Astrocyte of the cerebellum (primary cell): ENCODE measurements around the gene BRD1.

Source experiments
- DNase-seq: peaks from one replicate; pipeline ENCODE4 v3.0.0-alpha.2; 2011; ENCODE audit warnings: low read depth
- H3K4me3 ChIP-seq: 2 replicates; pipeline ENCODE4 v1.5.1; 2011; ENCODE audit warnings: mild to moderate bottlenecking, low read depth, low read length, moderate library complexity
- in situ Hi-C: cut with HindIII; loops from 2 replicates; pipeline ENCODE4 v1.10.0; 2017; ENCODE audit warnings: low sequenced_read_pairs
- TF ChIP-seq, protein P1 (sequence below): IDR thresholded peaks from 2 replicates; pipeline ENCODE4 v1.5.1; 2012; ENCODE audit warnings: low read length, low read depth, moderate library complexity, mild to moderate bottlenecking; ENCODE audit errors: missing control alignments

The BRD1 gene

DNA sequence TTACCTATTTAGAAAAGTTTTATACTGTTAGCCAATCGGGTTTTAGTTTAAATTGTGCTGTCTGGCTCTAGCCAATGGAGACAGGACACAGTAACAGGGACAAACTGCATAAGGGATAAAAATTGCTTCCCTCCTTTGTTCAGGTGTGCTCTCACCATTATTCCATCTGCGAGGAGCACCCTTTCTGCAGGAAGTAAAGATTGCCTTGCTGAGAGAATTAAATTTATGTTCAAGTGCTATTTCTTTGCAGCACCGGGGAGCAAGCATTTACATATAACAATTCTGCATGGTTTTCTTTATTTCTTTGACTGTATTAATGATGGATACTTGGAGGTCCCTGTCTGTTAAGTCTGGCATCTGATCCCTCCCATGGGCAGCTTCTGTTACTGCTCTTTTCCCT, 80.5 kb downstream of the BRD1 start:
- no peak overlapping the region for H3K4me3 ChIP-seq
- no peak for DNase-seq
- in situ Hi-C loops = no loop called here
- TF ChIP-seq, protein P1, sequence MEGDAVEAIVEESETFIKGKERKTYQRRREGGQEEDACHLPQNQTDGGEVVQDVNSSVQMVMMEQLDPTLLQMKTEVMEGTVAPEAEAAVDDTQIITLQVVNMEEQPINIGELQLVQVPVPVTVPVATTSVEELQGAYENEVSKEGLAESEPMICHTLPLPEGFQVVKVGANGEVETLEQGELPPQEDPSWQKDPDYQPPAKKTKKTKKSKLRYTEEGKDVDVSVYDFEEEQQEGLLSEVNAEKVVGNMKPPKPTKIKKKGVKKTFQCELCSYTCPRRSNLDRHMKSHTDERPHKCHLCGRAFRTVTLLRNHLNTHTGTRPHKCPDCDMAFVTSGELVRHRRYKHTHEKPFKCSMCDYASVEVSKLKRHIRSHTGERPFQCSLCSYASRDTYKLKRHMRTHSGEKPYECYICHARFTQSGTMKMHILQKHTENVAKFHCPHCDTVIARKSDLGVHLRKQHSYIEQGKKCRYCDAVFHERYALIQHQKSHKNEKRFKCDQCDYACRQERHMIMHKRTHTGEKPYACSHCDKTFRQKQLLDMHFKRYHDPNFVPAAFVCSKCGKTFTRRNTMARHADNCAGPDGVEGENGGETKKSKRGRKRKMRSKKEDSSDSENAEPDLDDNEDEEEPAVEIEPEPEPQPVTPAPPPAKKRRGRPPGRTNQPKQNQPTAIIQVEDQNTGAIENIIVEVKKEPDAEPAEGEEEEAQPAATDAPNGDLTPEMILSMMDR = no peak

DNA sequence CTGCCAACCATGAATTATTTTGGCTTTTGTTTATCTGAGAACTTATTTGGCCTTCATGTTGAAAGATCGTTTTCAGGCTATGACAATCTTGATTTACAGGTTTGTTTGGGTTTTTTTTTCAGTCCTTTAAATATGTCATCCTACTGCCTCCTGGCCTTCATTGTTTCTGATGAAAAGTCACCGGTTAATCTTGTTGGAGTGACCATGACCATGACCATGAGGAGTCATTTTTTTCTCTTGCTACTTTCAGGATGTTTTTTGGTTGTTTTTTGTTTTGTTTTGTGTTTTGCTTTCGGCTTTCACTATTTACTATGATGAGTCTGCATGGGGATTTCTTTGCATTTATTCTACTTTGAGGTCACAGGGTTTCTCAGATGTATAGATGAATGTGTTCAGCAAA, 81.6 kb downstream of the BRD1 start:
- in situ Hi-C loops = no loop called here
- H3K4me3 ChIP-seq = no peak overlapping the region
- TF ChIP-seq, protein P1 = no peak
- DNase-seq = no peak

DNA sequence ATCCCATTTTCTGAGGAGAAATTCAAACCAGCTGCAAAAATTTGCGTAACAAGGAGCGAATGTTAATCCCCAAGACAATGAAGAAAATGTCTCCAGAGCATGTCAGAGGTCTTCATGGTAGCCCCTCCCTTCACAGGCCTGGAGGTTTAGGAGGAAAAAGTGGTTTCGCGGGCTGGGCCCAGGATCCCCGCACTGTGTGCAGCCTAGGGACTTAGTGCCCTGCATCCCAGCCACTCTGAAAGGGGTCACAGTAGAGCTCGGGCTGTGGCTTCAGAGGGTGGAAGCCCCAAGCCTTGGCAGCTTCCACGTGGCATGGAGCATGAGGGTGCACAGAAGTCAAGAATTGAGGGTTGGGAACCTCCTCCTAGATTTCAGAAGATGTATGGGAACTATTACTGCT, 87.4 kb downstream of the BRD1 start:
- in situ Hi-C loops = no loop called here
- no peak for DNase-seq
- TF ChIP-seq, protein P1 = no peak
- no peak overlapping the region for H3K4me3 ChIP-seq

DNA sequence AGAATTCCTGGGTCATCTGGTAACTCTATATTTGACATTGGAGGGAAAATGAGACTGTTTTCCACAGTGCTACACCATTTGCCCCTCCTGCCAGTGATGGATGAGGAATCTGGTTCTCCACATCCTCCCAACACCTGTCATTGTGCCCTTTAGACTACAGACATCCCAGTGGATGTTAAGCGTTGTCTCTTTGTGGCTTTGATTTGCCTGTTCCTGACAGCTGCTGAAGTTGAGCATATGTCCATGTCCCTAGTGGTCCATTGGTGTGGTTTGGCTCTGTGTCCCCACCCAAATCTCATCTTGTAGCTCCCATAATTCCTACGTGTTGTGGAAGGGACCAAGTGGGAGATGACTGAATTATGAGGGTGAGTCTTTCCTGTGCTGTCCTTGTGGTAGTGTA, 88.5 kb downstream of the BRD1 start:
- in situ Hi-C loops = no loop called here
- DNase-seq = no peak
- TF ChIP-seq, protein P1 = no peak
- H3K4me3 ChIP-seq = no peak overlapping the region

DNA sequence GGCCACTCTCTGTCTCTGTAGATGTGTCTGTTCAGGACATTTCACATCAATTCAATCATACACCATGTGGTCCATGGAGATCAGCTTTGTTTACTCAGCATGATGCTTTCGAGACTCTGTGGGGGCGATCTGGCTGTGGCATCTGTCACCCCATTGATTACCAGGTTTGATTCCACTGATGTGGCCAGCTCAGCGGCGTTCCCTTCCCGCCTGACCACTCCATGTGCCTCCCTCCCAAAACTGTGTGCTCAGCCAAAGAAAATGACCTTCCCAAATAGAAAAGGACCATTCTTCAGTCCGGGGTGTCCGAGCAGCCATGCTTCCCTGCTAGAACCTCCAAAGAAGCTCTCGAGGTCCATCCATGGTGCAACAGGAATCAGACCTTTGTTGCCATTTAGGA, 89.1 kb downstream of the BRD1 start:
- TF ChIP-seq, protein P1 = no peak
- in situ Hi-C loops = no loop called here
- DNase-seq = no peak
- H3K4me3 ChIP-seq = no peak overlapping the region

DNA sequence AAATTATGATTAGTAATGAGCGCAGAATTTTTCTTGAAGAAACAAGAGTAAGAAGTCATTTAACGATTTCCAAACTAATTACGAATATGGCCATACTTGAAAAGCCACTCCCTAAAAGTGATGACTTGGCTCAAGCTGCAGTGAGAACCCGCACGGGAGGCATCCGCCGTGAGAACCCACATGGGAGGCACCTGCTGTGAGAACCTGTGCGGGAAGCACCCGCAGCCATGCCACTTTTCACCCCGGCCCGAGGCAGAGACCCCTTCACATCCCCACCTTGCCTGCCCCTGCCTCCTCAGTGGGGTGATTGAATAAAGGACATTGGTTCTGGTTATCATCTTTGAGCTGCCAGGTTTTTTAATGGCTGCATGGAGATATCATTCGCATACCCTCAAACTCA, 89.7 kb downstream of the BRD1 start:
- in situ Hi-C loops = no loop called here
- TF ChIP-seq, protein P1 = no peak
- DNase-seq = no peak
- no peak overlapping the region for H3K4me3 ChIP-seq

DNA sequence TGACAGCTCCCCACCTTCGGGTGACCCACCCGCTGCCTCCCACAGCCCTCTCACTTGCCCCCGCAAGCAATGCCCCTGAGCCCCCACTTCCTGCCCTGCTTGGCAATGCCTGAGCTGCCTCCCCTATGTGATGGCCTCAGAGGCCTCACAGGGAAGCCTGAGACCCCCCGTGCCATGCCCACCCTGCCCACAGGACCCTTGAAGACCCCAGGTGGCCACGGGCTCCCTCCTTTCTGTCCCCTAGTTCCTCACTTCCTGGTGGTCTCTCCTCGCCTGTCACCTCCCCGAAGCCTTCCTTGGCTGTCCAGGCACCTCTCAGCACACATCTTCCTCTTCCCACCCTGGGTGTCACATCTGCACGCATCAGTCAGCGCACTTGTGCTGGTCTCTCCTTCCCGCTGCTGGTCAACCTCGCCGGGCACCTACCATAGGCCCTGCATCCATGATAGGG, 90.5 kb downstream of the BRD1 start:
- TF ChIP-seq, protein P1 = no peak
- no peak overlapping the region for H3K4me3 ChIP-seq
- no peak for DNase-seq
- in situ Hi-C loops = no loop called here
